Suprapubic skin (tissue), 4 donors: Measurements from ENCODE around the gene JUP. TPM values are rescaled to one million over a fixed set of nuclear protein-coding genes. Genes with fewer than 3 reads are reported as not detected.

Experiments used
- DNase-seq, 2 donors: peaks; one replicate each; pipeline ENCODE4 v3.0.0-alpha.2; 2019; ENCODE audit warnings: low spot score in 2 of 2
- H3K27ac ChIP-seq: fragments of 200-600 bp; sonication (generic); one replicate; pipeline ENCODE4 v1.5.1; 2019
- H3K27me3 ChIP-seq: fragments of 200-600 bp; sonication (generic); one replicate; pipeline ENCODE4 v1.5.1; 2019
- H3K36me3 ChIP-seq: fragments of 200-600 bp; sonication (generic); one replicate; pipeline ENCODE4 v1.5.1; 2019
- H3K4me1 ChIP-seq: fragments of 200-600 bp; sonication (generic); one replicate; pipeline ENCODE4 v1.5.1; 2019
- H3K4me3 ChIP-seq: fragments of 200-600 bp; sonication (generic); one replicate; pipeline ENCODE4 v1.5.1; 2019; ENCODE audit warnings: mild to moderate bottlenecking
- H3K9me3 ChIP-seq: fragments of 200-600 bp; sonication (generic); one replicate; pipeline ENCODE4 v1.5.1; 2019
- CTCF ChIP-seq, 2 donors: fragments of 200-600 bp in 1 of 2; fragments of 450-650 bp in 1 of 2; sonication (generic) in 1 of 2; IDR thresholded peaks; one replicate each; pipeline ENCODE4 v1.5.1; 2016 to 2019; ENCODE audit warnings: antibody characterized with exemption in 2 of 2, mild to moderate bottlenecking in 1 of 2, moderate library complexity in 1 of 2
- EP300 ChIP-seq: sonication (generic); formaldehyde crosslinking; IDR thresholded peaks from one replicate; pipeline ENCODE4 v1.6.1; 2017; ENCODE audit warnings: antibody characterized with exemption
- POLR2A ChIP-seq, 2 donors: fragments of 450-650 bp; IDR thresholded peaks; one replicate each; pipeline ENCODE4 v1.6.1; 2017; ENCODE audit warnings: antibody characterized with exemption in 2 of 2, mild to moderate bottlenecking in 2 of 2, moderate library complexity in 2 of 2
- POLR2AphosphoS5 ChIP-seq, 3 donors: sonication (generic); formaldehyde crosslinking; IDR thresholded peaks; one replicate each; pipeline ENCODE4 v1.6.1; 2017; ENCODE audit warnings: antibody characterized with exemption in 3 of 3
- WGBS: methylation state at CpG from one replicate; pipeline ENCODE4 v1.1.5; 2018; 5-methylcytosine and 5-hydroxymethylcytosine counted together
- total RNA-seq, 4 donors: library from RNA; depleted of rRNA; stranded (reverse); fragments of >200 nt; gene quantifications; one replicate each; pipeline ENCODE4 v1.1.0, GENCODE V29; 2016

Gene JUP
- total RNA-seq, 4 donors from 2014 or later, result 1,107 to 2,369 (median 1,992) TPM

GRCh38 chr17:41707803-41708669 lies 78.5 kb downstream of the JUP start:
- Histone ChIP-seq H3K4me1 (no peaks in the 10 kb centered on the region), H3K4me3 (no peak overlapping the region), H3K36me3 (no peaks in the 10 kb centered on the region), H3K9me3 (no peaks in the 10 kb centered on the region), H3K27me3 (peaks cover 3% of the 10 kb centered on the region), H3K27ac (no peak overlapping the region)
- TF ChIP-seq CTCF (IDR thresholded peaks at IDR 0.05) (no peak), EP300 (no peak), POLR2AphosphoS5 (IDR thresholded peaks at IDR 0.05) (no peak), POLR2A (IDR thresholded peaks at IDR 0.05) (no peak)
- 85% methylated on average over 10 of the region's 10 CpGs for WGBS
- no peak for DNase-seq

- 69% methylated on average over 13 of the region's 13 CpGs for WGBS
- TF ChIP-seq CTCF (IDR thresholded peaks at IDR 0.05), result no peak
- TF ChIP-seq POLR2AphosphoS5 (IDR thresholded peaks at IDR 0.05), result no peak
- no peak for TF ChIP-seq POLR2A (IDR thresholded peaks at IDR 0.05)
- no peak for TF ChIP-seq EP300
- DNase-seq, result no peak
- Histone ChIP-seq H3K27ac (no peak overlapping the region), H3K4me3 (no peak overlapping the region), H3K27me3 (no peaks in the 10 kb centered on the region), H3K9me3 (no peaks in the 10 kb centered on the region), H3K36me3 (no peaks in the 10 kb centered on the region), H3K4me1 (no peaks in the 10 kb centered on the region)
These were observed 81.1 kb downstream of the JUP start for GRCh38 chr17:41705271-41705991.

Other genes with a start within 250 kb of the JUP start
- 1 to 10 TPM in 1 of 4 donors, under 1 TPM in 3; 0.68 to 1.6 (median 0.82) TPM for gene KRT9, start 214.7 kb downstream of the JUP start, total RNA-seq
- over 10,000 TPM in 2 of 4 donors, 1,000 to 10,000 TPM in 2; 7,400 to 12,534 (median 10,685) TPM for gene KRT14, start 199.8 kb downstream of the JUP start, total RNA-seq
- 100 to 1,000 TPM in 3 of 4 donors, 10 to 100 TPM in 1; 65.7 to 772 (median 341) TPM for gene KRT16, start 173.9 kb downstream of the JUP start, total RNA-seq
- 1,000 to 10,000 TPM in 2 of 4 donors, 100 to 1,000 TPM in 2; 434 to 2,751 (median 1,314) TPM for gene KRT17, start 162.1 kb downstream of the JUP start, total RNA-seq
- gene EIF1, start 97.8 kb downstream of the JUP start, total RNA-seq, result 100 to 1,000 TPM; 238 to 471 (median 430) TPM
- gene GAST, start 74.4 kb downstream of the JUP start, total RNA-seq, result not detected
- 1 to 10 TPM; 1.0 to 9.3 (median 1.2) TPM for gene HAP1, start 52.1 kb downstream of the JUP start, total RNA-seq
- gene P3H4, start 25.2 kb upstream of the JUP start, total RNA-seq, result 10 to 100 TPM in 1 of 4 donors, 1 to 10 TPM in 3; 8.5 to 18.6 (median 9.2) TPM
- 10 to 100 TPM; 11.7 to 14.8 (median 12.4) TPM for gene FKBP10, start 26.3 kb upstream of the JUP start, total RNA-seq
- gene NT5C3B, start 49.5 kb upstream of the JUP start, total RNA-seq, result 10 to 100 TPM; 21.6 to 41.2 (median 30.7) TPM
- gene KLHL10, start 51.1 kb upstream of the JUP start, total RNA-seq, result under 1 TPM in 1 of 4 donors, not detected in 3; 0.30 TPM
- 10 to 100 TPM; 19.6 to 27.9 (median 21.4) TPM for gene KLHL11, start 78.7 kb upstream of the JUP start, total RNA-seq
- 10 to 100 TPM; 40.5 to 81.9 (median 72.9) TPM for gene ACLY, start 132.2 kb upstream of the JUP start, total RNA-seq
- 1 to 10 TPM in 2 of 4 donors, under 1 TPM in 1, not detected in 1; 0.42 to 1.9 (median 1.3) TPM for gene ODAD4, start 143.9 kb upstream of the JUP start, total RNA-seq
- gene CNP, start 180.1 kb upstream of the JUP start, total RNA-seq, result 10 to 100 TPM; 44.3 to 55.1 (median 47.3) TPM
- gene DNAJC7, start 230.7 kb upstream of the JUP start, total RNA-seq, result 10 to 100 TPM; 57.5 to 82.6 (median 60.2) TPM
- 10 to 100 TPM; 33.7 to 52.5 (median 43.9) TPM for gene NKIRAS2, start 233.4 kb upstream of the JUP start, total RNA-seq